Parathyroid adenoma (tissue), 2 donors: Measurements from ENCODE around the gene PRKAB1.

Experiments used
- H2AFZ ChIP-seq: fragments of 300-600 bp; sonication (generic); one replicate; pipeline ENCODE4 v1.7.0; 2017; ENCODE audit warnings: antibody characterized with exemption, mild to moderate bottlenecking
- H3K27ac ChIP-seq: fragments of 300-600 bp; sonication (generic); one replicate; pipeline ENCODE4 v1.7.0; 2017
- H3K27me3 ChIP-seq: fragments of 300-600 bp; sonication (generic); one replicate; pipeline ENCODE4 v1.7.0; 2017; ENCODE audit warnings: low read length; ENCODE audit not compliant: control insufficient read depth, insufficient read depth
- H3K36me3 ChIP-seq: fragments of 300-600 bp; sonication (generic); one replicate; pipeline ENCODE4 v1.7.0; 2017; ENCODE audit warnings: low read length; ENCODE audit not compliant: control insufficient read depth, insufficient read depth
- H3K4me1 ChIP-seq: fragments of 300-600 bp; sonication (generic); one replicate; pipeline ENCODE4 v1.7.0; 2017; ENCODE audit warnings: control low read depth
- H3K4me2 ChIP-seq: fragments of 300-600 bp; sonication (generic); one replicate; pipeline ENCODE4 v1.7.0; 2017; ENCODE audit warnings: low read length
- H3K4me3 ChIP-seq: fragments of 300-600 bp; sonication (generic); one replicate; pipeline ENCODE4 v1.7.0; 2017; ENCODE audit warnings: low read depth, low read length
- H3K79me2 ChIP-seq: fragments of 300-600 bp; sonication (generic); one replicate; pipeline ENCODE4 v1.7.0; 2017; ENCODE audit warnings: control low read depth
- H3K9ac ChIP-seq: fragments of 300-600 bp; sonication (generic); one replicate; pipeline ENCODE4 v1.7.0; 2017; ENCODE audit warnings: mild to moderate bottlenecking
- H3K9me3 ChIP-seq: fragments of 300-600 bp; sonication (generic); one replicate; pipeline ENCODE4 v1.7.0; 2017; ENCODE audit warnings: low read length; ENCODE audit not compliant: control insufficient read depth
- TF ChIP-seq, protein P1 (sequence below): fragments of 300-600 bp; sonication (generic); IDR thresholded peaks from one replicate; pipeline ENCODE4 v1.7.0; 2017; ENCODE audit warnings: antibody characterized with exemption, mild to moderate bottlenecking
- donor health status: primary hyperparathyroidism.

Gene PRKAB1

DNA sequence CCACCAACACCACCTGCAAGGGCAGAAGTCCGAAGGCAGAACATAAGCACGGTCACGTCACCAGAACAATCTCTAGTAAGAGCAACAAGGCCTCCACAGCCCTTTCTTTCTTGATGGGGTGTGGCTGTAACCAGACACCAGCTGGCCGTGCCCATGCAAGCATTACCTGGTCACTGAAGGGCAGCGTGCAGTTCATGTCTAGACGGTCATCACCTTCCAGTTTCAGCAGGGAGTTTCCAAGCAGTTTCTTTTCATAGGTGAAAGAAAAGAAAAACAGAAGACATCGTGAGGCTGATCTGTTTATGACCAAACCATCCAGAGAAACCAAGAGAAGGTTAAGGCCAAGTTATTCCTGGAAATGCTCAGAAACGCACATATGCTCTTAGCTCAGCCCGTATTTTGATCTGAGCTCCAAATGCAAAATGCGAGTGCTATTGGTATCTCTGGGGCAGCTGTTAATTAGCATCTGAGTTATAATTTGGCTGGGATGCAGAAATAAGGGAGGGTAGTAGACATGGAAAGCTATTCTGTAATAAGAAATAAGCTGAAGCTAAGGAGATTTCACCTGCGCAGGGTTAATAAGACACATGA lies 42.5 kb downstream of the PRKAB1 start:
- no peaks in the 10 kb centered on the region for H3K36me3 ChIP-seq
- H3K9me3 ChIP-seq = no peaks in the 10 kb centered on the region
- H3K4me2 ChIP-seq = peak overlapping the region; percentile 24
- H3K9ac ChIP-seq = no peak overlapping the region
- H3K27ac ChIP-seq = peak overlapping the region; percentile 68
- H3K4me1 ChIP-seq = peaks cover 16% of the 10 kb centered on the region
- no peaks in the 10 kb centered on the region for H3K27me3 ChIP-seq
- TF ChIP-seq, protein P1, sequence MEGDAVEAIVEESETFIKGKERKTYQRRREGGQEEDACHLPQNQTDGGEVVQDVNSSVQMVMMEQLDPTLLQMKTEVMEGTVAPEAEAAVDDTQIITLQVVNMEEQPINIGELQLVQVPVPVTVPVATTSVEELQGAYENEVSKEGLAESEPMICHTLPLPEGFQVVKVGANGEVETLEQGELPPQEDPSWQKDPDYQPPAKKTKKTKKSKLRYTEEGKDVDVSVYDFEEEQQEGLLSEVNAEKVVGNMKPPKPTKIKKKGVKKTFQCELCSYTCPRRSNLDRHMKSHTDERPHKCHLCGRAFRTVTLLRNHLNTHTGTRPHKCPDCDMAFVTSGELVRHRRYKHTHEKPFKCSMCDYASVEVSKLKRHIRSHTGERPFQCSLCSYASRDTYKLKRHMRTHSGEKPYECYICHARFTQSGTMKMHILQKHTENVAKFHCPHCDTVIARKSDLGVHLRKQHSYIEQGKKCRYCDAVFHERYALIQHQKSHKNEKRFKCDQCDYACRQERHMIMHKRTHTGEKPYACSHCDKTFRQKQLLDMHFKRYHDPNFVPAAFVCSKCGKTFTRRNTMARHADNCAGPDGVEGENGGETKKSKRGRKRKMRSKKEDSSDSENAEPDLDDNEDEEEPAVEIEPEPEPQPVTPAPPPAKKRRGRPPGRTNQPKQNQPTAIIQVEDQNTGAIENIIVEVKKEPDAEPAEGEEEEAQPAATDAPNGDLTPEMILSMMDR = no peak
- peak overlapping the region; percentile 63 for H2AFZ ChIP-seq
- H3K79me2 ChIP-seq = no peaks in the 10 kb centered on the region
- H3K4me3 ChIP-seq = no peak overlapping the region

DNA sequence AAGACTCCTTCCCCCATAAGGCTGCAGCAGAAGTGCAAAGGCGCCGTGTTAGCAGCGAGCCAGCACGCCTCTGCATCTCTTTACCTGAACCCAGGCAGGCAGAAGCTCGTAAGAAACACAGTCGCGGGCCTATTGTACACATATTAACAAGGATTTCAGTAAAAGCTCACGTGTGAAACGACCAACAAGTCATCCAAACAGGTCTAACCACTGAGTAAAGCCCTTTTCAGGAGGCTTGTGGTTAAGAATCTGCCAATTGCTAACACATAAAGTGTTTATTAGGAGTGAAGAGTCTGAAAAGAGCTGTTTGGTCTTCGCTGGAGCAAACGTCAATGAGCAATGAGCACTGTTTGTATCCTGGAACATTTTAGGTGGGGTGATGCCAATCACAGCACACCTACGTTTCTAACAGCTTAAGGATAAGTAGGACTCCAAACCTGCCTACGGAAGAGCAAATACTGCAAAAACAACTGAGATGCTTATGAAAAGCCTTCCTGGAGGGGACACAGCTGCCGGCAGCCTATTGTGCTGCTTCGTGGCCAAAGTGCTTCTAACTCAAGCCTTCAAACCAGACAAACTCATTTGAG lies 43.1 kb downstream of the PRKAB1 start:
- Histone ChIP-seq H3K79me2 (no peaks in the 10 kb centered on the region), H3K4me2 (no peak overlapping the region), H3K36me3 (no peaks in the 10 kb centered on the region), H3K4me1 (peaks cover 19% of the 10 kb centered on the region), H3K9ac (no peak overlapping the region), H2AFZ (peak overlapping the region; percentile 63), H3K27ac (peak overlapping the region; percentile 68), H3K4me3 (no peak overlapping the region), H3K9me3 (no peaks in the 10 kb centered on the region), H3K27me3 (no peaks in the 10 kb centered on the region)
- TF ChIP-seq, protein P1 = no peak

DNA sequence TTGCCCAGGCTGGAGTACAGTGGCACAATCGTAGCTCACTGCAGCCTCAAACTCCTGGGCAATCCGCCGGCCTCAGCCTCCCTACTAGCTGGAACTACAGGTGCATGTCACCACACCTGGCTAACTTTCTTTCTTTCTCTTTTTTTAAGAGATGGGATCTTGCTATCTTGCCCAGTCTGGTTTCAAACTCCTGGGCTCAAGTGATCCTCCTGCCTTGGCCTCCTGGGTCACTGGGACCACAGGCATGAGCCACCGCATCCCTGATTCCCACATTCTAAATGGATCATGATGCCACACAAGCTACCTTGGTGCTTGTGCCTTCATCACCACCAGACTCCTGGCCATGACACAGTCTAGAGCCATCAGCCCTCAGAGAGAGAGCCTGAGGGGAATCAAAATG lies 43.8 kb downstream of the PRKAB1 start:
- Histone ChIP-seq H3K4me1 (peaks cover 20% of the 10 kb centered on the region), H3K27me3 (no peaks in the 10 kb centered on the region), H3K4me2 (no peak overlapping the region), H3K27ac (no peak overlapping the region), H3K9ac (no peak overlapping the region), H3K79me2 (no peaks in the 10 kb centered on the region), H3K36me3 (no peaks in the 10 kb centered on the region), H3K9me3 (no peaks in the 10 kb centered on the region), H2AFZ (no peak overlapping the region), H3K4me3 (no peak overlapping the region)
- TF ChIP-seq, protein P1 = no peak

DNA sequence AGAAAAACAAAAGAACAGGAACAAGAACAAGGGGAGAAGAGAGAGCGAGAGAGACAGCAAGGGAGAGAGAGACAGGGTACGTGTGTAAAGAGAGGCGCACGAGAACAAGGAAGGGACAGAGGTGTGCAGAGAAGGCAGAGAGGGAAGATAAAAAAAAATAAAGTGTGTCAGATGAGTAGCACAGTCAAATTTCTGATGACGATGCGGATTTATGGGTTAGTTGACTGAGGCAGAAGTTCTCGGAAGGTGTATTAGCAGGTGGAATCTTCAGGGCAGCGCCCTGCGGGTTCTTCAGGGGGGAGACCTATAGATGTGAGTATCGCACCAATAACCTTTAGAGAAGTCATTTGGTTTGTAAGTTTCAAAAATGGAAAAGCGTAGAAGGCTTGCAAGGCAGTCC lies 44.8 kb downstream of the PRKAB1 start:
- H3K27ac ChIP-seq = no peak overlapping the region
- no peak overlapping the region for H2AFZ ChIP-seq
- H3K4me1 ChIP-seq = peaks cover 24% of the 10 kb centered on the region
- no peak overlapping the region for H3K4me2 ChIP-seq
- H3K27me3 ChIP-seq = no peaks in the 10 kb centered on the region
- no peak overlapping the region for H3K9ac ChIP-seq
- H3K79me2 ChIP-seq = no peaks in the 10 kb centered on the region
- H3K4me3 ChIP-seq = no peak overlapping the region
- no peaks in the 10 kb centered on the region for H3K36me3 ChIP-seq
- H3K9me3 ChIP-seq = no peaks in the 10 kb centered on the region
- TF ChIP-seq, protein P1 = no peak

DNA sequence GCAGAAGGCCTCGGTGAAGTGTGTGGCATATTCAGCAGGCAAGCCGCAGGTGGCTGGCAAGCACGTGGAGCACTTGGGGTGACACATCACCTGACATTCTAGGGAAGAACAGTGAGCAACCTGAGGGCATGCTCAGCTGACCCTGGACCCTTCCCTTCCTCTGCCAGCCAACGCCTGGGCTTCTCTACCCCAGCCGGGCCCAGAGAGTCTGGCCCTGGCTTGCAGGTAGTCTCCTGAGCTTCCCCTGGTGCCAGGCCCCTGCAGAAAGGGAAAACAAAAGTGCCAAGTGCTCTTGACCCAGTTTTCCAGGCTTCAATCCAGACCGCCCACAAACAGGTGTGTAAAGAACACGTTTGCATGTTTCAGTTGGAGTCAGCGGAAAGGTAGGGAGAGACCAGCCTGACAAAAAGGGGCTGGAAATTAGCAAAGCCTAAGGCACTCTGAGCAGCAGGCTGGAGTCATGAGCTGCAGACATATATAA lies 45.7 kb downstream of the PRKAB1 start:
- Histone ChIP-seq H3K4me2 (no peak overlapping the region), H3K4me3 (no peak overlapping the region), H3K4me1 (peaks cover 24% of the 10 kb centered on the region), H2AFZ (no peak overlapping the region), H3K36me3 (no peaks in the 10 kb centered on the region), H3K79me2 (no peaks in the 10 kb centered on the region), H3K9me3 (no peaks in the 10 kb centered on the region), H3K9ac (no peak overlapping the region), H3K27ac (no peak overlapping the region), H3K27me3 (no peaks in the 10 kb centered on the region)
- TF ChIP-seq, protein P1 = no peak
